ENCODE results near the gene FIGLA. TPM values are rescaled to one million over a fixed set of nuclear protein-coding genes. Genes with fewer than 3 reads are reported as not detected.

The FIGLA gene
- total RNA-seq, 1 experiment from 2014 or later, result not detected

DNA sequence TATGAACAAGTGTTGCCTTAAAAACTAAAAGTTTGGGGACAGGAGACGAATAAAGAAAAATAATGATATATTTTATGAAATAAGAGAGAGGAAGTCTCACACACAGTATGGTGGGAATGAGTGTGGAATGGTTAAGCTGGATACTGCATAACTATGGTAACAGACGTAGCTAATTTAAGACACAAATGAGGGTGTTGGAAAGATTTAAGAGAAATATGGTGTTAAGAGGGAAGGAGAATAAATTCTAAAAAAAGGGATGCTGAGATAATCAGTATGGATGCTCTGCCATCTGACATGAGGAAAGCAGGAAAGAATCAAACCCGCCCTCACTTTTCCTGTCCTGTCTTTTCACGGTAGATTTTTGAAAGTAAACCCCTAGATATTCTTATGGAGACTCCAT is 33.1 kb downstream of the FIGLA start:
- POLR2A ChIA-PET (ENCODE audit: low non-redundant PET), result no interaction called here

GRCh38 chr2:70756128-70756527 is 34.3 kb downstream of the FIGLA start:
- TF ChIP-seq CTCF (conservative IDR thresholded peaks at IDR 0.05; ENCODE audit: low read depth, low read length) (no peak), EZH2 (IDR thresholded peaks at IDR 0.05; ENCODE audit: borderline replicate concordance, low read depth, low read length, poor library complexity, severe bottlenecking) (no peak)
- Histone ChIP-seq H3K27ac (ENCODE audit: low read depth, low read length, poor library complexity, severe bottlenecking) (no peak overlapping the region), H3K4me1 (ENCODE audit: insufficient read depth, low read length, poor library complexity, severe bottlenecking) (no peaks in the 10 kb centered on the region), H3K27me3 (replicated peaks; ENCODE audit: insufficient read depth, low read depth, low read length, poor library complexity) (peaks cover 8% of the 10 kb centered on the region), H3K36me3 (ENCODE audit: insufficient read depth, low read length, poor library complexity, severe bottlenecking) (no peaks in the 10 kb centered on the region), H3K9me3 (ENCODE audit: low read depth, low read length, poor library complexity, severe bottlenecking) (no peaks in the 10 kb centered on the region), H3K4me3 (ENCODE audit: low read depth, low read length, poor library complexity, severe bottlenecking) (no peak overlapping the region)
- no peak for DNase-seq (ENCODE audit: low spot score)
- intact Hi-C loops (cut with micrococcal nuclease; ENCODE audit: unreplicated experiment), result no loop called here
- BruUV-seq (replicated peaks), result no TSS peak
- POLR2A ChIA-PET (ENCODE audit: low non-redundant PET), result no interaction called here
- CTCF ChIA-PET, result no interaction called here

More for the DNA sequence above, 33.1 kb downstream of the FIGLA start:
- no peak for TF ChIP-seq EZH2 (IDR thresholded peaks at IDR 0.05; ENCODE audit: borderline replicate concordance, low read depth, low read length, poor library complexity, severe bottlenecking)
- no peak for TF ChIP-seq CTCF (conservative IDR thresholded peaks at IDR 0.05; ENCODE audit: low read depth, low read length)
- H3K9me3 ChIP-seq (ENCODE audit: low read depth, low read length, poor library complexity, severe bottlenecking), result no peaks in the 10 kb centered on the region
- no TSS peak for BruUV-seq (replicated peaks)
- peaks cover 8% of the 10 kb centered on the region for H3K27me3 ChIP-seq (replicated peaks; ENCODE audit: insufficient read depth, low read depth, low read length, poor library complexity)
- no peak overlapping the region for H3K4me3 ChIP-seq (ENCODE audit: low read depth, low read length, poor library complexity, severe bottlenecking)
- intact Hi-C loops (cut with micrococcal nuclease; ENCODE audit: unreplicated experiment), result no loop called here
- CTCF ChIA-PET, result no interaction called here
- no peak overlapping the region for H3K27ac ChIP-seq (ENCODE audit: low read depth, low read length, poor library complexity, severe bottlenecking)
- no peaks in the 10 kb centered on the region for H3K36me3 ChIP-seq (ENCODE audit: insufficient read depth, low read length, poor library complexity, severe bottlenecking)
- DNase-seq (ENCODE audit: low spot score), result no peak
- H3K4me1 ChIP-seq (ENCODE audit: insufficient read depth, low read length, poor library complexity, severe bottlenecking), result no peaks in the 10 kb centered on the region

DNA sequence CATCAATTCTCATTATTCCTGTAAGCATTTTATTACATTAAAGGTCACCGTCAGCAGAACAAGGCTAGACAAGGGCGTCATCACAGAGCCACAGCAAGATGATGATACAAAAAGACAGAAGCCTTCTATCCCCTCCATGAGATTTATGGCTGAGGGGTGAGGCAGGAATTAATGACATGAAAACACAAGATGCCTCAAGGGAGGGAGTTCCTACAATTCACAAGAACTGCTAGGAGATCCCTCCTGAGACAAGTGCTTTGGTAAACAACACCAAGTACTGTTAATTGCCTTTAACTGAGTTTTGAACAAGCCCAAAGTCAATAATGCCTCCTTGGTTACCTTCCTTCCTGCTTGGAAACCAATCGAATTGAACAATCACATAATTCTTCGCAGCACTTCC is 36.5 kb downstream of the FIGLA start:
- no peak for TF ChIP-seq CTCF (conservative IDR thresholded peaks at IDR 0.05; ENCODE audit: low read depth, low read length)
- TF ChIP-seq EZH2 (IDR thresholded peaks at IDR 0.05; ENCODE audit: borderline replicate concordance, low read depth, low read length, poor library complexity, severe bottlenecking), result no peak
- no peak for DNase-seq (ENCODE audit: low spot score)
- BruUV-seq (replicated peaks), result no TSS peak
- H3K27me3 ChIP-seq (replicated peaks; ENCODE audit: insufficient read depth, low read depth, low read length, poor library complexity), result peaks cover 3% of the 10 kb centered on the region
- H3K27ac ChIP-seq (ENCODE audit: low read depth, low read length, poor library complexity, severe bottlenecking), result no peak overlapping the region
- CTCF ChIA-PET, result no interaction called here
- intact Hi-C loops (cut with micrococcal nuclease; ENCODE audit: unreplicated experiment), result no loop called here
- H3K9me3 ChIP-seq (ENCODE audit: low read depth, low read length, poor library complexity, severe bottlenecking), result no peaks in the 10 kb centered on the region
- POLR2A ChIA-PET (ENCODE audit: low non-redundant PET), result no interaction called here
- H3K4me1 ChIP-seq (ENCODE audit: insufficient read depth, low read length, poor library complexity, severe bottlenecking), result no peaks in the 10 kb centered on the region
- H3K36me3 ChIP-seq (ENCODE audit: insufficient read depth, low read length, poor library complexity, severe bottlenecking), result no peaks in the 10 kb centered on the region
- no peak overlapping the region for H3K4me3 ChIP-seq (ENCODE audit: low read depth, low read length, poor library complexity, severe bottlenecking)

Measured in A673 (cell line).